Stimulated activated CD4-positive, alpha-beta T cell treated with anti-CD3 and anti-CD28 coated beads, Interleukin-15, amount 100 ng/mL, for 48 hours (primary cell): ENCODE measurements around the gene ALDH7A1.
"Not testable (repeated sequence)": the region's sequence is repeated elsewhere in the genome, so short reads cannot be mapped to it uniquely, and the experiment has no call there.

Source experiments
- DNase-seq, 2 donors: peaks; one replicate each; pipeline ENCODE4 v3.0.0-alpha.2; 2020; ENCODE audit warnings: low read depth in 2 of 2

The ALDH7A1 gene

DNA sequence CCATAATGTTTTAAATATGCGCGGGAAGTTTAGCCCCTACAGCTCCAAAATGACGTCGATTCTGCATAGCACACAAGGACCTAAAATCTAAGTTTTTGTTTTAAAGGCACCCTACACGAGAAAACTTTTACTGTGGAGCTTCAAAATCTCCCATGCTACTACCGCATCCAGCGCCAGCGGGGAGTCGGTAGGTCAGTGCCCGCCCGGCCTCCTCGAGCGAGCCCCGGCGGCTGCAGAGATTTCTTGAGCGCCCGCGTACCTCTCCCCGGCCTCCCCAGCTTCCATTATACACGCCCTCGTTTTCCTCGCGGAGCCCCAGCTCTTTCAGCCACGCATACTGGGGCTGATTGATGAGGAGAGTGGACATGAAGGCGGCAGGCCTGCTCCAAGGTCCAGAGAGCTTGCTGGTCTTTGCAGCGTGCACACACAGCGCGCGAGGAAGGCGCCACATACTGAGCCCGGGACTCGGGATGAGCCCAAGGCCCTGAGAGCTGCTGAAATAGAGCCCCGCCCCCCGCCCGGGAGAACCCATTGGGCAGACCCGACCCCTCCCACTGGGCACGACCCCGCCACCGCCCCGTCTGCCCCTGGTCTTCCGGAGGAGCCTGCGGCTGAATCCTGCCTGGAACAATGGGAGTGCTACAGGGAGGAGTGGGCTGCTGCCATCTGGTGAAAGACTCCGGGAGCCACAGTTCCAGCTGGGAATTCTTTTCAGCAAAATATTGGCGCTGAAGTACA lies at the start of gene ALDH7A1:
Gene ALDH7A1, minus strand, starts transcription at position 472 of the 738 bp plus-strand sequence. Its CDS starts 21 bp downstream, at position 451.
- peak in 1 of 2 donors; percentile 40 for DNase-seq

DNA sequence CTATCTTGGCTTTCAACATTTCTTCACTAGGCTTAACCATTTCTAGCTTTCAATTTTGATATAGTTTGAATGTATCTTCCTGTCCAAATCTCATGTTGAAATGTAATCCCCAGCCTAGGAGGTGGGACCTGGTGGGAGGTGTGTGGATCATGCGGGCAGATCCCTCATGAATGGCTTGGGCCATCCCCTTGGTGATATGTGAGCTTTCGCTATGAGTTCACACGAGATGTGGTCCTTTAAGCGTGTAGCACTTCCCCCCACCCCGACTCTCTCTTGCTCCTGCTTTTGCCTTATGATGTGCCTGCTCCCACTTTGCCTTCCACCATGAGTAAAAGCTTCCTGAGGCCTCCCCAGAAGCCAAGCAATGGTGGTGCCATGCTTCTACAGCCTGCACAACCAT lies 46.4 kb upstream of the ALDH7A1 start:
- peak in 1 of 2 donors; percentile 1 for DNase-seq

DNA sequence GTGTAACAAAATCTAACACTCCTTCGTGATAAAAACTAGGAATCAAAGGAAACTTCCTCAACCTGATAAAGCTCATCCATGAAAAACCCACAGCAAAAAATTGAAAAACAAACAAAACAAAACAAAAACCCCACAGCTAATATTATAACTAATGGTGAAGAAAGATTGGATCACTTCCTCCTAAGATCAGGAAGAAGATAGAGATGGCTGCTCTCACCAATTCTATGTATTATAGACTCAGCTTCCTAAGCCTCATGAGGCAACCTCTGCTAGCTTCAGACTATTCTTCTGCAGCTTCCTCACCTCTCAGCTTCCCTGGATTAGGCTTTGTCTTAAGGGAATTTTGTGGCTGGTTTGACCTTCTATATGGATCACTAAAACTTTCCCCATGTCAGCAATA lies 45.8 kb upstream of the ALDH7A1 start:
- no peak for DNase-seq

DNA sequence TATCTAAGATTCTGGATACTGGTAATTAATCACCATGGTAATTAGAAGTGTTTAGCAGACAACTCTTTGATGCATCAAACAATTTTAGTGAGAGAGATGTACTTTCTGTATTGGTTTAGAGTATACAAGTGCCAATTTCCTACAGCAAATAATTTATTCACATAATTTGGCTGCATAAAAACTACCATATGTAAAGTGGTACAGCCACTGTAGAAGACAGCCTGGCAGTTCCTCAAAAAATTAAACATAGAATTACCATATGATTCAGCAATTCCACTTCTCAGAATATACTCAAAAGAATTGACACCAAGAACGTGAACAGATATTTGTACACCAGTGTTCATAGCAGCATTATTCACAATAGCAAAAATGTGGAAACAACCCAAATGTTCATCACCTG lies 41.9 kb upstream of the ALDH7A1 start:
- no peak for DNase-seq

DNA sequence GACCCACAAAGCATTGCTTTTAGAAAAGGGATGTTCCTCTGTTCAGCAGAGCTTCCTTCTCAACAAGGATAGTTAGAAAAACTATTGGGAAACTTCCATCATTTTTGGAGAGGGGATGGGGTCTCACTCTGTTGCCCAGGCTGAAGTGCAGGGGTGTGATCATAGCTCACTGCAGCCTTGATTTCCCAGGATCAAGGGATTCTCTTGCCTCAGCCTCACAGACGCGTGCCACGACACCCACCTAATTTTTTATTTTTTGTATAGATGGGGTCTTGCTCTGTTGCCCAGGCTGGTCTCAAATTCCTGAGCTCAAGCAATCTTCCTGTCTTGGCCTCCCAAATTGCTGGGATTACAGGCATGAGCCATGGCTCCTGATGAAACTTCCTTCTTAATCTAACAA lies 40.6 kb upstream of the ALDH7A1 start:
- DNase-seq, result no peak

DNA sequence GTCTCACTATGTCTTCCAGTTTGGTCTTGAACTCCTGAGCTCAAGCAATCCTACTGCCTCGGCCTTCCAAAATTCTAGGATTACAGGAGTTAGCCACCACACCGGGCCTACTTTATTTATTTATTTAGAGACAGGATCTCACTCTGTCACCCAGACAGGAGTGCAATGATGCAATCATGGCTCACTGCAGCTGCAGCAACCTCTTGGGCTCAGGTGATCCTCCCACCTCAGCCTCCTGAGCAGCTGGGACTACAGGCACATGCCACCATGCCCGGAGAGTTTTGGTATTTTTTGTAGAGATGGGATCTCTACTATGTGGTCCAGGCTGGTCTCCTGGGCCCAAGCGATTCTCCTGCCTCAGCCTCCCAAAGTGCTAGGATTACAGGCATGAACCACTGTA lies 38.5 kb upstream of the ALDH7A1 start:
- DNase-seq, result no peak

DNA sequence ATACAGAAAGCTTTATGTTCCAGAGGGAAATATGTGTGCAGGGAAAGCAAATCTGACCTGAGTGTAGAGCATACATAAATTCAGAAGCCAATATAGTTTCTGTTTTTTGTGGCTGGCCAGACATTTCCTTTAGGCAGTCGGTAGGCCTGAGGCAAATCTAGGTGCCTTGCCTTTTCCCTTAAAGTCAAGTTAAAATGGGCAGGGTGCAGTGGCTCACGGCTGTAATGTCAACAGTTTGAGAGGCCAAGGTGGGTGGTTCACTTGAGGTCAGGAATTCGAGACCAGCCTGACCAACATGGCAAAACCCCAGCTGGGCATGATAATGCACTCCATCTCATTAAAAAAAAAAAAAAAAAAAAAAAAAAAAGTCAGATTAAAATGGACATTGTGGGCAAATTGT lies 36.9 kb upstream of the ALDH7A1 start:
- DNase-seq, result no peak

DNA sequence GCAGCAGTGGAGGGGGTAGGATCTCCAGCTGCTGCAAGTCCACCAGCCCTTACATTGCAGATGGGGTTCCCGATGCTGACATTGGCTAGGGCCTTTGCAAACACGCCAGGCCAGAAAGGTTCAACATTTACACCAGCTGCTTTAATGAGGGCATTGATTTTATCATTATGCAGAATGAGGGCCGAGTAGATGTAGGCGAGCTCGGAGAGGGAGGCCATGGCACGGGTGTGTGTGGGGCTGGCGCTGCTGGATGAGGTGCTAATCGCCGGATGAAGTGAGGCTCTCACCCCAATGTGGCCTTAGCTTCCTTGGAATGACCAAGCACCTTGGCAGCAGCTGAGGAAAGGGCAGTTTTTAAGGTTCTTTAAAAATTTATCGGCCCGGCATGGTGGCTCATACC lies 33.1 kb upstream of the ALDH7A1 start:
- DNase-seq, result no peak

DNA sequence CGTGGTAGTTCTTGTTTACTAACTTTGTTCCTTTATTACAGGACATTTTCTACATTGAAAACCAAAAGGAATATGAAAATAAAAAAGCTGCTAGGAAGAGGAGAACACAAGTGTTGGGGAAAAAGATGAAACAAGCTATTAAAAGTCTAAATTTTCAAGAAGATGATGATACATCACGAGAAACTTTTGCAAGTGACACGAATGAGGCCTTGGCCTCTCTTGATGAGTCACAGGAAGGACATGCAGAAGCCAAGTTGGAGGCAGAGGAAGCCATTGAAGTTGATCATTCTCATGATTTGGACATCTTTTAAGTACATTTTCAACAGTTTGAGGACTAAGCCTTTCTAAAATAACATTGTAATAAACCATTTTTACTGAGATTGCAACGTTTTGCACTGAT lies 29.5 kb upstream of the ALDH7A1 start:
- DNase-seq, result no peak

DNA sequence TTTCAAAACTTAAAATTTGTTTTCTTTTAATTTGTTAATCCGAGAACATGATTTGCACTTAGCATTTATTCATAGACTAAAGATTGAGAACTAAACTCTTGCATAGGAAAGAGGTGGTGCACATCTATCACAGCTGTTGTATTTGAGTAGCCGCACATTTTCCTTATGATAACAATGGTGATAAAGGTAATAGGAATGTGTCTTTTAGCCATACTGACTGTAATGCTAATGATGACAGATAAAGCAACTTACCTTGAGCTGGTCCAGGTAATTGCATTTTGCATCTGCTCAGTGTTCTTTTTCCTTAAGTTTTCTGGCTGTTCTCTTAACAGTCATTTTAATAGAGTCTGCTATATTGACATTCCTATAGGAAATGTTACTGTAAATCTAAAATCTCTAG lies 24.8 kb upstream of the ALDH7A1 start:
- DNase-seq, result no peak

DNA sequence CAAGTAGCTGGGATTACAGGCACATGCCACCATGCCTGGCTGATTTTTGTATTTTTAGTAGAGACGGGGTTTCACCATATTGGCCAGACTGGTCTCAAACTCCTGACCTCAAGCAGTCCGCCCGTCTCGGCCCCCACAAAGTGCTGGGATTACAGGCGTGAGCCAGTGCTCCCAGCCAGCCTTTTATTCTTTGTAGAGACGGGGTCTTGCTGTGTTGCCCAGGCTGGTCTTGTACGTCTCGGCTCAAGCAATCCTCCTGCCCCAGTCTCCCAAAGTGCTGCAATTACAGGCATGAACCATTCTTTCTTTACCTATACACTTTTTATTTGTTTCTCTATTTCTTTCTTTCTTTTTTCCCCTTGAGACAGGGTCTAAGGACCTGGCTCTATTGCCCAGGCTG lies 22.6 kb upstream of the ALDH7A1 start:
- DNase-seq, result not testable (repeated sequence)

DNA sequence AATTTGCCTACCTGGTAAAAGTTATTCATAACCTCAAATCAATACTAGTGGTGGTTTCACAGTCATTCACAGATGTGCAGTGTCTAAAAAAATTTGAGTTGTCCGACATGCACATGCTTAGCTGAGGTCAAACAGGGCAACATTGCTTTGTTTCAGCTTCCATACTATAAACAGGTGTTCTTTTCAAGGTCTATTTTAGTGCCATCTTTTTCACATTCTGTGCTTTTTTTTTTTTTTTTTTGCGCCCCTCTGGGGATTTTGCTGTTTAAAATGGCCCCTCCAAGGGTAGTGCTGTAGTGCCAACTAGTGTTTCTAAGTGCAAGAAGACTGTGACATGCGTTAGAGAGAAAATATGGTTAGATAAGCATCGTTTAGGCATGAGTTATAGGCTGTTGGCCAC lies 20.3 kb upstream of the ALDH7A1 start:
- no peak for DNase-seq

DNA sequence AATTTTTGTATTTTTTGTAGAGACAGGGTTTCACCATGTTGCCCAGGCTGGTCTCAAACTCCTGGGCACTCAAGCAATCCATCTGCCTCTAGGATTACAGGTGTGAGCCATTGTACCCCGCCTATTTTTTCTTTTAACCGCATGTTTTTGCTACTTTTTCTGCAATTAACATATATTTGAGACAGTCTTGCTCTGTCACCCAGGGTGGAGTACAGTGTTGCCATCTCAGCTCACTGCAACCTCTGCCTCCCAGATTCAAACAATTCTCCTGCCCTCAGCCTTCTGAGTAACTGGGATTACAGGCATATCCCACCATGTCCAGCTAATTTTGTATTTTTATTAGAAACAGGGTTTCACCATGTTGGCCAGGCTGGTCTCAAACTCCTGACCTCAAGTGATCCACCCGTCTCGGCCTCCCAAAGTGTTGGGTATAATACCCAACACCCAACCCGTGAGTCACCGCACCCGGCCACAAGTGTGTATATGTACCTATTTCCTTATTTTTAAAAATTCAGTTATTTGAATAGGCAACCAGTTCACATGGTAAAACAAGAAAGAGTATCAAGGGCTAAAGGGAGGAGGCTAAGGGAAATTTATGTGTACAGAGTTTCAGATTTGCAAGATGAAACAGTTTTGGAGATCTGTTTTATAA lies 19.0 kb upstream of the ALDH7A1 start:
- DNase-seq, result no peak

DNA sequence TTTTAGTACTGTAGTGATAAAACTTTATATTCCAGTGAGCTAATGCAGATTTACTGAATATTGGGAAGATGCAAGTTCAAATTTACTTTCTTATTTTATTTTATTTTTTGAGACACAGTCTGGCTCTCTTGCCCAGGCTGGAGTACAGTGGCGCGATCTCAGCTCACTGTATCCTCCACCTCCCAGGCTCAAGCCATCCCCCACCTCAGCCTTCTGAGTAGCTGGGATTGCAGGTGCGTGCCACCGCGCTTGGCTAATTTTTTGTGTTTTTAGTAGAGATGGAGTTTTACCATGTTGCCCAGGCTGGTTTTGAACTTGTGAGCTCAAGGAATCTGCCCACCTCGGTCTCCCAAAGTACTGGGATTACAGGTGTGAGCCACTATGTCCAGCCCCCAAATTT lies 15.6 kb upstream of the ALDH7A1 start:
- no peak for DNase-seq

DNA sequence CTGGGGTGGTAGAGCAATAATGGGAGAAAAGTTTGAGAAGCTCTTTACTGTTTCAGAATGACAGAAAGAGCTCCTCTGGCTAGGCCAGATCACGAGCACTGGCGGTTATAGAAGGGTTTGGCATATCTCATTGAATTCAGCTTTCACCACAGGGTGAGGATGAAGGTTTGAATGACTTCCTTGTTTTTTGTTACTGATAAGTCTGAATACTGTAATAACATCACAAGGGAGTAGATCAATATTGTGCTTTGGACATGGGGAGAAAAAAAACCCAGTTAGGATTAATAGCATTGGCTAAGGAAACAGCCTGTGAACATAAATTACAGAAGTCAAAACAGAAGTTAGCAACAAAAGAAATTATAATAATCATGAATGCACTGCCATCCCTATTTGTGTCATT lies 15.1 kb upstream of the ALDH7A1 start:
- DNase-seq, result no peak

DNA sequence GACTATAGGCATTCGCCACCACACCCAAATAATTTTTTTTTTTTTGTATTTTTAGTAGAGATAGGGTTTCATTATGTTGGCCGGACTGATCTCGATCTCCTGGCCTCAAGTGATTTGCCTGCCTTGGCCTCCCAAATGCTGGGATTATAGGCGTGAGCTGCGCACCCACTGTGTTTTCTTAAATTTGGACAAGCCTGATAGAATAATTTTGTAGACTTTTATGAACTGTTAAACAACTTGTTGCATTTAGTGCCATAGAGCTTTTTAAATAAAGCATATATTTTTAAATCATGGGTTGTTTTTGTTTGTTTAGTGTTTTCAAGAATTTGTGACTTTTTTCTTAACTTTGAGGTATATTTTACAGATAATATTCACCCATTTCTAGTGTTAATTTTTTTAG lies 10.5 kb upstream of the ALDH7A1 start:
- no peak for DNase-seq

DNA sequence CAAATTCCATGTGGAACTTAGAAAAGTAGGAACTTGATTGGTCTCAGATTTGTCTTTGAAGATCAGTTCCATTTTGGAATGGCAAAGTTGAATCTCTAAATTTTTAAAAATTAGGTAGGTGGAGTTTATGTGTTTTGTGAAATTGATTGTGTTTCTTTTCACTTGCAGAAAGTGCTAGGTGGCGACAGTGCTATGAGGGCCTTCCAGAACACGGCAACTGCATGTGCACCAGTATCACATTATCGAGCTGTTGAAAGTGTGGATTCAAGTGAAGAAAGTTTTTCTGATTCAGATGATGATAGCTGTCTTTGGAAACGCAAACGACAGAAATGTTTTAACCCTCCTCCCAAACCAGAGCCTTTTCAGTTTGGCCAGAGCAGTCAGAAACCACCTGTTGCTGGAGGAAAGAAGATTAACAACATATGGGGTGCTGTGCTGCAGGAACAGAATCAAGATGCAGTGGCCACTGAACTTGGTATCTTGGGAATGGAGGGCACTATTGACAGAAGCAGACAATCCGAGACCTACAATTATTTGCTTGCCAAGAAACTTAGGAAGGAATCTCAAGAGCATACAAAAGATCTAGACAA lies 8.5 kb upstream of the ALDH7A1 start:
- DNase-seq, result no peak

DNA sequence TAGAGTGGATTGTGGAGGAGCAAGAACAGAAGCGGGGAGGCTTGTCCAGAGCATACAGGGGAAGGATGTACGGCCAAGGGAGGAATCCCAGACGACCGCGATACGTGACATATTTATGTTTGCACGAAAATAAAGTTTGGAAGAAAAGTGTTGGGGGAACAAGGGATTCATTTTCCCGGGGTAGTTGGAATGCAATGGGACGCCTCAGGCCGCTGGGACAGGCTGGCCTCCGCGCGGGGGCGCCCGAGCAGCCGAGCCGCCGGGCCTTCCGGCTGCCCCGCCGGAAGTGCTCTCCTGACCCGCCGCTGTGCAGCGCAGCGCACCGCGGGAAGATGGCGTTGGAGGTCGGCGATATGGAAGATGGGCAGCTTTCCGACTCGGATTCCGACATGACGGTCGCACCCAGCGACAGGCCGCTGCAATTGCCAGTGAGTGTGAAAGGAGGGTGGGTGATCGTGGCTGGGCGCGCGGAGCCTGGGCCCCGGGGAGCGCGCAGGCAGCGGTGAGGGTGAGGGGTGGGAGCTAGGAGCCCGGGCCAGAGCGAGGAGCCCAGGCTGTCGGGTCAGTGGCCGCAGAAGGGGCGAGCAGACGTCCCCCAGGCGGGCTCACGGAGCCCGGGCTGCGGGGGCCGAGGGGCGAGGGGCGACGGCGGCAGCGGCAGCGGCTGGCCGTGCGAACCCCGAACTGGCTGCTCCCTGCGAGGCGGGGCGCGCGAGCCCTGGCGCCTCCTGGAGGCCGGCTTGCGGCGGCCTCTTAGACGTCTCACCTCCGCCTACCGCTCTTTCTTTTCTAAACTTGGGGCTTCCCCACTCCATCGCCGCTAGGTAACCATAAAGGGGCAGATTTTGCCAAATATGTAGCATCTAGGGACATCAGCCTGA lies 5.9 kb upstream of the ALDH7A1 start, which contains the start of gene PHAX:
Gene PHAX, plus strand, starts transcription at position 317 of the 881 bp plus-strand sequence. Its CDS starts 16 bp downstream, at position 333.
- DNase-seq, result peak; percentile 50 to 70

DNA sequence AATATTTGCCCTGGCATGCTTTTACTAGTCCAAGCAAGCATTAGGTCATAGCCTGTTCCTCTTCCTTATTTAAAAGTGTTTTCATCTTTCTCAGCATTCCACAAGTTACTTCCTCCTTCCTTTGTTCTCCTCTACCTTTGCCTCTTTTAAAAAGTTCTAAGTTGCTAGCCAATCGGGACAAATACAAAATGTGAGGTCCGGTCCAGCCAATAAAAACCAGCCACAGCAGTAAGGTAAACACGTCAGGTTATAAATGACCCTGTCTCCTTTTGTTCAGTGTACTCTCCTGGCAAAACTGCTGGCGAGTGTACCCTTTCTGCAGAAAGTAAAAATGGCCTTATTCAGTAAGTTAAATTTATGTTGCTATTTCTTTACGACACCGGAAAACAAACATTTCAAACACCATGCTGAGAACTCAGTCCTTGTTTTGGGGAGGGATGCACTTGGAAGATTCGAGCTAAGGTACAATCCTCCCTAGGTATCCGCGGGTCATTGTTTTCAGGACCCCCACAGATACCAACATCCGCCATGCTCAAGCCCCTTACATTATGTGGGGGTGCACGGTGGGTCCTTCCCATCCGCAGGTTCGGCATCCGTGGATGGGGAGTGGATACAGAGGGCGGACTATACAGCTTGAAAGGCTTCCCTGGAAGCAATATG lies 5.1 kb upstream of the ALDH7A1 start:
- DNase-seq, result not testable (repeated sequence)

DNA sequence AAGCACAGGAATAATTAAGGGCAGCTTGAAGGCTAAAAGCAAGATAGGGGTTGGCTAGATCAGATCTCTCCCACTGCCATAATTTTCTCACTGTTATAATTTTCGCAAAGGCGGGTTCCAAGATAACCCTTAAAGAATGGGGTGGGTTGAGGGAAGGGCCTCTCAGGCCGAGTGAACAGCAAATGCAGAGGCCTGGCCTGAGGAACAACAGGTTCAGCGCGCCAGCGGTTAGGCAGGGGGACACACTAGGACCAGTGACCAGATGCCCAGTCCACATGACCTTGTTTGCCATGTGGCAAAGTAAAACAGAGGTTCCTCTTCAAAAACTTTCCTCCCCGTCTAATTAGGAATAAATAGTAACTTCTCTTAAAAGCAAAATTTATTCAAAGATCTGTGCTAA lies 4.5 kb upstream of the ALDH7A1 start:
- DNase-seq, result no peak

DNA sequence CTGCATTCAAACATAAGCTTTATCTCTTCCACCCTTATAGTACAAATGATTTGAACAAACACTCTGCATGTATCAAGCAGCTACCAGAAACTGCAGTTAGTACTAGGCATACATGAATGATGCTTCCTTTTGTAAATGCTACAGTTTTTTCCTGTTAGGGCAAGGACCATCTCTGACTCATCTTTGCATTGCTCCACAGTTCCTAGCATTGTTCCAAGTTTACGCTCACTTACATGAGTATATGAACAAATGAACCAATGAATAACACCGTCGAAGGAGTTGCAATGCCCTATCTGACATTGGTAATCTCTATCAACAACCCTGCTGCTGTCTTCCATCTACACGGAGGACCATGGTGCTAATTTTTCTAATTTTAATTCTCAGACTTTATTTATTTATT lies 2.1 kb upstream of the ALDH7A1 start:
- no peak for DNase-seq
